ENCODE data around the gene YBX1.
"Not testable (repeated sequence)": the region's sequence is repeated elsewhere in the genome, so short reads cannot be mapped to it uniquely, and the experiment has no call there.

YBX1 gene

DNA sequence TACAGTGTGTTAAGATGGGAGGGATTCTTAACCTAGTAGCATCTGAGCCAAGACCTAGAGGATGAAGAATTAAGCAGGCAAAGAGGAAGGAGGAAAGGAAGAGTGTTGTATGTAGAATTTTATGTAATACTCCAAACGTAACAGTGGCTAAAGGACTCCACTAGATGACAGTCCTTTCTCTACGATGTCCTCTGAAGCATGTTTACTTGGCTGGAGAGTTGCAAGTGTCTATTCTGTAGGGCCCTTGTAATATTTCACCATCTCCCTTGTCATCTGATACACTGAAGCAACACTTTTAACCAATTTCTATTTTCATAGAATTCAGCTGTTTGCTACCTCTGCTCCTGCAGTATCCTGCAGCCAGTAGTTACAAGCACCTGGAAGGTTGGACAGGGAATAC, 2.2 kb upstream of the YBX1 start:
- peaks cover 40% of the 10 kb centered on the region for H3K4me1 Mint-ChIP-seq (ENCODE audit: low read depth)
- no peaks in the 10 kb centered on the region for H3K27me3 Mint-ChIP-seq
- peak overlapping the region; percentile 98 for H3K4me3 Mint-ChIP-seq
- H3K36me3 Mint-ChIP-seq (ENCODE audit: low read depth) = peaks cover 31% of the 10 kb centered on the region
- no peaks in the 10 kb centered on the region for H3K9me3 Mint-ChIP-seq
- H3K27ac Mint-ChIP-seq = no peak overlapping the region

DNA sequence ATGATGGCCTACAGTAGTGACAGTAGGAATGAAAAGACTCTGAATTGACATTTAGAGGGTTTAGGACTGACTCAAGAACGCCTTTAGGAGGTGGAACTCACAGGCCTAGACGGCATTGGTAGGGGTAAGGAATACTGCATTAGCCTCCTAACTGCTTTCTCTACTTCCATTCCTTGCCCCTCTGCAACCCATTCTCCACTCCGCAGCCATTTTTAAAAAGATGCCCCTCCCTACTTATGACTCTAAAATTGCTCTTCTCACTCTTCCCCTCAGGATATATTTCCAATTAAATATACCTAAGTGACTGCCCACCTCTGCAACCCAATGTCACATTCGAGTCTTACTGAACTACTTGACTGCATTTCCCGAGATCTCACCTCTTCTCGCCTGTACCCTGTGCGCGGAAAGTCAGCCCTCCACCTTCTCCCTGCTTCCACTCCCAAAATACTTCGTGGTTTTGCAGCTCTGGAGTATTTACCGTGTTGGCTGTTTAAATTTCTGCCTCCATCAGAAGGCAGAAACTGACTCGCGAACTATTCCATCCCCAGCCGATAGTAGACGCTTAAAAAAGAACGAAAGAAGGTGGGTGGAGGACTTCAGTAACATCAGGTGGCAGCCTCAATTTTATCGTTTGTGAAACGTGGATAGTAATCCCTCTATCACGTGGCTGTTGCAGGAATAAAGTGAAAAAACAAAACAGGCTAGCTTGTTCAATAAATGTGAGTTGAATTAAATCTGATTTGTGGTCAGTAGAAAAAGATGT, 1.1 kb upstream of the YBX1 start:
- Mint-ChIP-seq H3K36me3 (ENCODE audit: low read depth) (peaks cover 36% of the 10 kb centered on the region), H3K27ac (peak overlapping the region; percentile 98), H3K27me3 (no peaks in the 10 kb centered on the region)

DNA sequence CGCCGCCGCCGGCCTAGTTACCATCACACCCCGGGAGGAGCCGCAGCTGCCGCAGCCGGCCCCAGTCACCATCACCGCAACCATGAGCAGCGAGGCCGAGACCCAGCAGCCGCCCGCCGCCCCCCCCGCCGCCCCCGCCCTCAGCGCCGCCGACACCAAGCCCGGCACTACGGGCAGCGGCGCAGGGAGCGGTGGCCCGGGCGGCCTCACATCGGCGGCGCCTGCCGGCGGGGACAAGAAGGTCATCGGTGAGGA, 193 bp downstream of the YBX1 start:
- peaks cover 49% of the 10 kb centered on the region for H3K36me3 Mint-ChIP-seq (ENCODE audit: low read depth)
- peak overlapping the region; percentile 98 for H3K27ac Mint-ChIP-seq
- peaks cover 64% of the 10 kb centered on the region for H3K4me1 Mint-ChIP-seq (ENCODE audit: low read depth)
- not testable (repeated sequence) for H3K9me3 Mint-ChIP-seq, H3K27me3 Mint-ChIP-seq
- peak overlapping the region; percentile 98 for H3K4me3 Mint-ChIP-seq

More for the DNA sequence above, 1.1 kb upstream of the YBX1 start:
- H3K4me3 Mint-ChIP-seq = peak overlapping the region; percentile 98
- peaks cover 50% of the 10 kb centered on the region for H3K4me1 Mint-ChIP-seq (ENCODE audit: low read depth)
- no peaks in the 10 kb centered on the region for H3K9me3 Mint-ChIP-seq

- H3K4me1 Mint-ChIP-seq (ENCODE audit: low read depth) = peaks cover 69% of the 10 kb centered on the region
- peak overlapping the region; percentile 96 for H3K27ac Mint-ChIP-seq
- H3K9me3 Mint-ChIP-seq = no peaks in the 10 kb centered on the region
- H3K4me3 Mint-ChIP-seq = peak overlapping the region; percentile 98
- no peaks in the 10 kb centered on the region for H3K27me3 Mint-ChIP-seq
- peaks cover 55% of the 10 kb centered on the region for H3K36me3 Mint-ChIP-seq (ENCODE audit: low read depth)
Measured at GRCh38 chr1:42682739-42683531, 717 bp downstream of the YBX1 start.

GRCh38 chr1:42684139-42684538, 1.9 kb downstream of the YBX1 start:
- Mint-ChIP-seq H3K9me3 (no peaks in the 10 kb centered on the region), H3K27me3 (no peaks in the 10 kb centered on the region), H3K36me3 (ENCODE audit: low read depth) (peaks cover 67% of the 10 kb centered on the region), H3K4me1 (ENCODE audit: low read depth) (peaks cover 81% of the 10 kb centered on the region), H3K27ac (peak overlapping the region; percentile 96), H3K4me3 (peak overlapping the region; percentile 98)

DNA sequence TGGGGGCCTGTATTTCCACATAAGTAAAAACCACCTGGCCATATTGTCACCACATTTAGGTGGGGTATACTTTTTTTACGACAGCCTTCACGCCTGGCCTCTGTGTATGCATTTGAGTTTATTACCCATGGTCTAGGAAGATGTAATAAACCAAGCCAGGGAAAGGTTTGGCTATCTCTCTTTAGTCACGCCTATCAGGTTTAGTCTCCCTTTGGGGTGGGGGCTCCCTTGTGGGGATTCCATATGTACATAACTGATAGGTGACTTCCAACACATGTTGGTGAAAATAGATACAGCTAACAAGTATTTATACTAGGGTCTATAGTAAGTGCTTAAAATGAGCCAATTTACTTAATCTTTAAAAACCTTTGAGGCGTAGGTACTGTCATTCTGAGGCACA, 4.2 kb downstream of the YBX1 start:
- Mint-ChIP-seq H3K27ac (no peak overlapping the region), H3K27me3 (no peaks in the 10 kb centered on the region), H3K9me3 (no peaks in the 10 kb centered on the region), H3K4me3 (peak overlapping the region; percentile 98), H3K4me1 (ENCODE audit: low read depth) (peaks cover 86% of the 10 kb centered on the region), H3K36me3 (ENCODE audit: low read depth) (peaks cover 82% of the 10 kb centered on the region)

DNA sequence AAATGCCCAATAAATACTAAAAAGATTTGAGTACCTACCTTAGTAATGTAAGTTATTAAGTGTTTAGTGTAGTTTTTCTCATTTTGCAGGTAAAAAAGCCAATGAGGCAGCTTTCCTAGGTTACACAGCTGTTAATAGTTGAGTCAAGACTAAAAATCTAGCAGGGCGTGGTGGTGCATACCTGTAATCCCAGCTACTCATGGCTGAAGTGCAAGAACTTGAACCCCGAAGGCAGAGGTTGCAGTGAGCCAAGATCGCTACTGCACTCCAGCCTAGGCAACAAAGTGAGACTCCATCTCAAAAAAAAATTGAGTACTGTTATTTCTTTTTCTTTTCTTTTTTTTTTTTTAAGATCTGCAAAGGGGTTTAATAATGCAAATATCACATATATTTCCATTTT, 7.7 kb downstream of the YBX1 start:
- Mint-ChIP-seq H3K4me1 (ENCODE audit: low read depth) (peaks cover 93% of the 10 kb centered on the region), H3K27me3 (no peaks in the 10 kb centered on the region), H3K4me3 (peak overlapping the region; percentile 67), H3K36me3 (ENCODE audit: low read depth) (peaks cover 96% of the 10 kb centered on the region), H3K9me3 (no peaks in the 10 kb centered on the region), H3K27ac (peak overlapping the region; percentile 68)

GRCh38 chr1:42690477-42691156, 8.4 kb downstream of the YBX1 start:
- Mint-ChIP-seq H3K9me3 (no peaks in the 10 kb centered on the region), H3K4me1 (ENCODE audit: low read depth) (peaks cover 90% of the 10 kb centered on the region), H3K27ac (peak overlapping the region; percentile 79), H3K4me3 (peak overlapping the region; percentile 45), H3K36me3 (ENCODE audit: low read depth) (peaks cover 96% of the 10 kb centered on the region), H3K27me3 (no peaks in the 10 kb centered on the region)

DNA sequence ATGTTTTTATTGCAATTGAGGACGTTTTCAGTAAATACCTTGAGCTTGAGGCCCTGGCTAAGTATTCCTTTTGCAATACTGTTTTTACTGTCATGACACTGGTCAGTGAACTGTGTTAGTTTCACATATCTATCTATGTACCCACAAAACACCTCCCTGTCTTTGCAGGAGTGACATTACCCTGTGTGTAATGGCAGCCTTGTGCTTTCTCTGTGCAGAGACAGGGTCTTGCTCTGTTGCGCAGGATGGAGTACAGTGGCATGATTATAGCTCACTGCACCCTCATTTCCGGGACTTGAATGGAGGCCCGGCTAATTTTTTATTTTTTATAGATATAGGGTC, 8.9 kb downstream of the YBX1 start:
- H3K9me3 Mint-ChIP-seq = no peaks in the 10 kb centered on the region
- peaks cover 90% of the 10 kb centered on the region for H3K4me1 Mint-ChIP-seq (ENCODE audit: low read depth)
- H3K4me3 Mint-ChIP-seq = peak overlapping the region; percentile 45
- peaks cover 96% of the 10 kb centered on the region for H3K36me3 Mint-ChIP-seq (ENCODE audit: low read depth)
- H3K27ac Mint-ChIP-seq = peak overlapping the region; percentile 79
- H3K27me3 Mint-ChIP-seq = no peaks in the 10 kb centered on the region

GRCh38 chr1:42692461-42692860, 10.2 kb downstream of the YBX1 start:
- Mint-ChIP-seq H3K27ac (peak overlapping the region; percentile 82), H3K36me3 (ENCODE audit: low read depth) (peaks cover 94% of the 10 kb centered on the region), H3K27me3 (no peaks in the 10 kb centered on the region), H3K4me1 (ENCODE audit: low read depth) (peaks cover 77% of the 10 kb centered on the region), H3K9me3 (no peaks in the 10 kb centered on the region), H3K4me3 (peak overlapping the region; percentile 47)

DNA sequence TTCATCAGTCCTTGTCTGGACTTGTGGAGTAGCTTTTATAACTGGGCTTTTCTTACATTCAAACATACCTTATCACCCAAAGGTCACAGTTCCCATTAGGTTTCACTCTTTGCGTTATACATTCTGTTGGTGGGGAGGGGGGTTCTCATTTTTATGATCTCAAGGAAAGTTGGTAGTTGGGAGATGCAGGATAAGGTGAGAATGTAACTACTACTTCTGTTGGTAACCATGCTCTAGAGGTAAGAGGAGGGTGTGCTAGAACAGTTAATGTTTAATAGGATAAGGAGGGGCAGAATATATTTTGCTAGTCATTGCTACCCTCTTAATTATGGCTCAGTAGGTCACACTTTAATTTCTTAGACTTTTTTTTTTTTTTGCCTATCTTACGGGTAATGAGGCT, 10.7 kb downstream of the YBX1 start:
- Mint-ChIP-seq H3K9me3 (no peaks in the 10 kb centered on the region), H3K27ac (peak overlapping the region; percentile 82), H3K36me3 (ENCODE audit: low read depth) (peaks cover 94% of the 10 kb centered on the region), H3K27me3 (no peaks in the 10 kb centered on the region), H3K4me3 (peak overlapping the region; percentile 20), H3K4me1 (ENCODE audit: low read depth) (peaks cover 73% of the 10 kb centered on the region)

GRCh38 chr1:42698081-42698813, 16.0 kb downstream of the YBX1 start:
- no peak overlapping the region for H3K4me3 Mint-ChIP-seq
- no peaks in the 10 kb centered on the region for H3K9me3 Mint-ChIP-seq
- peaks cover 36% of the 10 kb centered on the region for H3K4me1 Mint-ChIP-seq (ENCODE audit: low read depth)
- peaks cover 97% of the 10 kb centered on the region for H3K36me3 Mint-ChIP-seq (ENCODE audit: low read depth)
- H3K27me3 Mint-ChIP-seq = no peaks in the 10 kb centered on the region
- peak overlapping the region; percentile 40 for H3K27ac Mint-ChIP-seq

- H3K4me1 Mint-ChIP-seq (ENCODE audit: low read depth) = peaks cover 24% of the 10 kb centered on the region
- no peak overlapping the region for H3K27ac Mint-ChIP-seq
- no peaks in the 10 kb centered on the region for H3K9me3 Mint-ChIP-seq
- no peaks in the 10 kb centered on the region for H3K27me3 Mint-ChIP-seq
- H3K36me3 Mint-ChIP-seq (ENCODE audit: low read depth) = peaks cover 97% of the 10 kb centered on the region
- no peak overlapping the region for H3K4me3 Mint-ChIP-seq
Measured at GRCh38 chr1:42700006-42700405, 17.8 kb downstream of the YBX1 start.

GRCh38 chr1:42703888-42704464, 21.8 kb downstream of the YBX1 start:
- H3K27me3 Mint-ChIP-seq = no peaks in the 10 kb centered on the region
- H3K27ac Mint-ChIP-seq = no peak overlapping the region
- H3K9me3 Mint-ChIP-seq = no peaks in the 10 kb centered on the region
- no peak overlapping the region for H3K4me3 Mint-ChIP-seq
- peaks cover 90% of the 10 kb centered on the region for H3K36me3 Mint-ChIP-seq (ENCODE audit: low read depth)
- peaks cover 6% of the 10 kb centered on the region for H3K4me1 Mint-ChIP-seq (ENCODE audit: low read depth)
